HUES6 (cell line): ENCODE measurements around the gene CREBRF.
"Not testable (repeated sequence)": the region's sequence is repeated elsewhere in the genome, so short reads cannot be mapped to it uniquely, and the experiment has no call there.

Experiments
- H3K27ac ChIP-seq: 2 replicates; pipeline ENCODE4 v1.7.0; 2013; ENCODE audit warnings: low read depth, mild to moderate bottlenecking, low read length, inconsistent platforms
- H3K27me3 ChIP-seq: 2 replicates; pipeline ENCODE4 v1.6.1; 2013; ENCODE audit warnings: low read length; ENCODE audit not compliant: control insufficient read depth, insufficient read depth
- H3K36me3 ChIP-seq: 2 replicates; pipeline ENCODE4 v1.6.1; 2013; ENCODE audit warnings: low read length; ENCODE audit not compliant: control insufficient read depth, insufficient read depth
- H3K4me1 ChIP-seq: 2 replicates; pipeline ENCODE4 v1.6.1; 2013; ENCODE audit warnings: low read length; ENCODE audit not compliant: control insufficient read depth, insufficient read depth
- H3K4me3 ChIP-seq: 2 replicates; pipeline ENCODE4 v1.5.1; 2013; ENCODE audit warnings: low read depth, low read length
- H3K9ac ChIP-seq: one replicate; pipeline ENCODE4 v1.6.1; 2013; ENCODE audit warnings: mild to moderate bottlenecking, low read length
- H3K9me3 ChIP-seq: 2 replicates; pipeline ENCODE4 v1.6.1; 2013; ENCODE audit warnings: low read depth, low read length; ENCODE audit not compliant: control insufficient read depth, insufficient read depth

Gene CREBRF

DNA sequence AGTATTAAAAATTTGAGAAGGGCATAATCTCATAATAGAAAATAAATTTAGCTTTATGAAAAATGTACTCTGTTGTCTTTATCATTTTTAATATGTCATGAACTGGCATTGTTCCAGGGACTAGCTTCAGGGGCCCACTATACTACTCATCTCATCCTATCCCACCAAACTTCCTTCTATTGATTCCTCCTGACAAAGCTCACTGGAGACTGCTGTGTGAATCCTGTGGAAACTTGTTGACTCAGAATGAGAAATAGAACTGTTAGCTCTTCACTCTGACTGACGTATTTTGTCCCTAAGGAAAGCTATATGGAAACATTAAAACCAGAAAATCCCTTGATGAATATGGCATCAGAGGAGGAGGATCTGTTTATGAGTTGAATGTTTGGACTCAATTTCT, 58.4 kb downstream of the CREBRF start:
- no peaks in the 10 kb centered on the region for H3K36me3 ChIP-seq
- no peak overlapping the region for H3K9ac ChIP-seq
- no peaks in the 10 kb centered on the region for H3K4me1 ChIP-seq
- H3K9me3 ChIP-seq = no peaks in the 10 kb centered on the region
- no peaks in the 10 kb centered on the region for H3K27me3 ChIP-seq
- no peak overlapping the region for H3K4me3 ChIP-seq
- H3K27ac ChIP-seq = no peak overlapping the region

- Histone ChIP-seq H3K4me3 (no peak overlapping the region), H3K9ac (no peak overlapping the region), H3K27me3 (no peaks in the 10 kb centered on the region), H3K4me1 (no peaks in the 10 kb centered on the region), H3K9me3 (no peaks in the 10 kb centered on the region), H3K27ac (no peak overlapping the region), H3K36me3 (no peaks in the 10 kb centered on the region)
These were observed 63.6 kb downstream of the CREBRF start for GRCh38 chr5:173119719-173120118.

GRCh38 chr5:173123416-173123815, 67.3 kb downstream of the CREBRF start:
- Histone ChIP-seq H3K36me3 (no peaks in the 10 kb centered on the region), H3K9me3 (no peaks in the 10 kb centered on the region), H3K4me3 (no peak overlapping the region), H3K27ac (no peak overlapping the region), H3K4me1 (no peaks in the 10 kb centered on the region), H3K27me3 (no peaks in the 10 kb centered on the region), H3K9ac (no peak overlapping the region)

DNA sequence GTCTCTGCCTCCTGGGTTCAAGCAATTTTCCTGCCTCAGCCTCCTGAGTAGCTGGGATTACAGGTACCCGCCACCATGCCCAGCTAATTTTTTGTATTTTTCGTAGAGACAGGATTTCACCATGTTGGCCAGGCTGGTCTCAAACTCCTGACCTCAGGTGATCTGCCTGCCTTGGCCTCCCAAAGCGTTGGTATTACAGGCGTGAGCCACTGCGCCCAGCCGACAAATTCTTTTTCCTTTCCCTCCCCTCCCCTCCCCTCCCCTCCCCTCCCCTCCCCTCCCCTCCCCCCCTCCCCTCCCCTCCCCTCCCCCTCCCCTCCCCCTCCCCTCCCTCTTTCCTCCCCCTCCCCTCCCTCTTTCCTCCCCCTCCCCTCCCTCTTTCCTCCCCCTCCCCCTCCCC, 76.0 kb downstream of the CREBRF start:
- H3K9me3 ChIP-seq = not testable (repeated sequence)

DNA sequence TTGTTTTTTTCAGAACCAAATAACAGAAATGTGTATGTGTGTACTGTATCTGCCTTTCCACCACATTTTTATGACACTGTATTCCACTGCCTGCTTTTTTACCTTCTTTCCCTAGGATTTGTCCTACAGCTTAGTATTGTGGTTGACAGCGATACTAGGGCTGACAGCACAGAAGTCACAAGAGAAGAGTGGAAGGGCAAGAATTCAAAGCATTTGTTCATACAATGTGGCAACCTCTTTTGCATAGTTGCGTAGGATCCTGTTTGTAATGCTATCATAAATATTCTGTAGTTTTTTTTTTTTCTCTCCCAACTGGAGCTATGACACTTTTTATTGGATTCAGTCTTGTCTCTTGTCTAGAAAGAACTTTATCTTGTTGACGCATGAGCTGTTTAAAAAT, 82.6 kb downstream of the CREBRF start:
- no peak overlapping the region for H3K27ac ChIP-seq
- no peak overlapping the region for H3K9ac ChIP-seq
- H3K36me3 ChIP-seq = no peaks in the 10 kb centered on the region

More for the DNA sequence above, 76.0 kb downstream of the CREBRF start:
- not testable (repeated sequence) for H3K4me1 ChIP-seq, H3K4me3 ChIP-seq, H3K27me3 ChIP-seq, H3K9ac ChIP-seq, H3K27ac ChIP-seq, H3K36me3 ChIP-seq

DNA sequence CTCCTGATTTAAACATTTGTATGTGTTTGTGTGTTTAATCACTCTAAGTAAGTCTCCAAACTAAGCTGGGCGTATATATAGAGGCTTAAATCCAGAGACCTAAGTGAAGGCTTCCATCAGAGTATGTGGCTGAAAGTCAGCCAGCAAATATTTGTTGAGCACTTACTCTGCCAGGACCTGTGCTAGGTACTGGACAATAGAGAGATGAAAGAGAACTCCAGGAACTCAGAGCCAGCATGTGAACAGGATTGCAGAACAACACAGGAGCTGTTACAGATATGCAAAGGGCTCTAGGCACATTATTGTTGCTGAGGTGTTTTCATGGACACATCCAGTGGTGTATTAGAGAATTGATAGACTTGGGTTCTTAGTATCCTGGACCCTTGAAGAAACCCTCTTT, 83.5 kb downstream of the CREBRF start:
- no peaks in the 10 kb centered on the region for H3K27me3 ChIP-seq
- H3K36me3 ChIP-seq = no peaks in the 10 kb centered on the region
- H3K4me3 ChIP-seq = no peak overlapping the region
- H3K9me3 ChIP-seq = no peaks in the 10 kb centered on the region
- no peak overlapping the region for H3K9ac ChIP-seq
- 0 out of 2 replicates have a peak overlapping the region, but pooled peaks have one; percentile 1 for H3K27ac ChIP-seq
- H3K4me1 ChIP-seq = peaks cover 27% of the 10 kb centered on the region

More for the DNA sequence above, 82.6 kb downstream of the CREBRF start:
- H3K4me1 ChIP-seq = peaks cover 27% of the 10 kb centered on the region
- no peak overlapping the region for H3K4me3 ChIP-seq
- no peaks in the 10 kb centered on the region for H3K27me3 ChIP-seq
- no peaks in the 10 kb centered on the region for H3K9me3 ChIP-seq

- Histone ChIP-seq H3K9ac (no peak overlapping the region), H3K27ac (no peak overlapping the region), H3K27me3 (no peaks in the 10 kb centered on the region), H3K36me3 (no peaks in the 10 kb centered on the region), H3K4me3 (no peak overlapping the region), H3K9me3 (no peaks in the 10 kb centered on the region), H3K4me1 (peaks cover 27% of the 10 kb centered on the region)
These were observed 84.6 kb downstream of the CREBRF start for GRCh38 chr5:173140769-173141168.

DNA sequence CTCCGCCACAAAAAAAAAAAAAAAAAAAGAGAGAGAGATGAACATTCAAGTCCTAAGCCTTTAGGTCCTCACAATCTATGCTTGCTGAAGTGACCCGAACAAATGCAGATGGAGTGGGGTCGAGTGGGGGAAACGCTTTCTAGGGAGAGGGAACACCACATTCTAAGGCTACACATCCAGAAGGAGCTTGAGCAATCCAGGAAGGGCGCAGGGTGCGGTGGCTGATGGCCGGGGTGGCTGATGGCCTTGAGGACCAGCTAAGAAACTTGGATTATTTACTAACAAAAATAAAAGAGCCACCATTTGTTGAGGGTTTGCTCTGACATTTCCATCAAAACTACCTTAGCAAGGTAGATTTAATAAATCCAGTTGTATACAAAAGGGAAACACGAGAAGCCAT, 87.4 kb downstream of the CREBRF start:
- no peaks in the 10 kb centered on the region for H3K9me3 ChIP-seq
- no peak overlapping the region for H3K9ac ChIP-seq
- H3K27ac ChIP-seq = no peak overlapping the region

GRCh38 chr5:173144200-173145176, 88.3 kb downstream of the CREBRF start, which contains the start of gene BNIP1:
Gene BNIP1 (plus strand): TSS chr5:173144531. CDS start chr5:173144546, 15 bp downstream.
- Histone ChIP-seq H3K27ac (no peak within 1 kb of the TSS), H3K9me3 (no peaks in the 10 kb centered on the region), H3K9ac (peak within 1 kb of the TSS; percentile 66), H3K4me1 (peaks cover 11% of the 10 kb centered on the region), H3K4me3 (peak within 1 kb of the TSS; percentile 89), H3K36me3 (peaks cover 23% of the 10 kb centered on the region), H3K27me3 (no peaks in the 10 kb centered on the region)

More for the DNA sequence above, 87.4 kb downstream of the CREBRF start:
- peaks cover 15% of the 10 kb centered on the region for H3K36me3 ChIP-seq
- H3K4me3 ChIP-seq = no peak overlapping the region
- H3K4me1 ChIP-seq = peaks cover 20% of the 10 kb centered on the region
- no peaks in the 10 kb centered on the region for H3K27me3 ChIP-seq

- no peak overlapping the region for H3K4me3 ChIP-seq
- no peak overlapping the region for H3K9ac ChIP-seq
- H3K36me3 ChIP-seq = peaks cover 32% of the 10 kb centered on the region
- no peak overlapping the region for H3K27ac ChIP-seq
- no peaks in the 10 kb centered on the region for H3K4me1 ChIP-seq
- H3K27me3 ChIP-seq = no peaks in the 10 kb centered on the region
- no peaks in the 10 kb centered on the region for H3K9me3 ChIP-seq
These were observed 92.2 kb downstream of the CREBRF start for GRCh38 chr5:173148354-173148753.

- Histone ChIP-seq H3K9ac (no peak overlapping the region), H3K9me3 (no peaks in the 10 kb centered on the region), H3K27me3 (no peaks in the 10 kb centered on the region), H3K27ac (no peak overlapping the region), H3K4me3 (no peak overlapping the region), H3K4me1 (no peaks in the 10 kb centered on the region), H3K36me3 (peaks cover 38% of the 10 kb centered on the region)
These were observed 96.4 kb downstream of the CREBRF start for GRCh38 chr5:173152547-173152946.
